Measurements from ENCODE around the gene CACNA1A.
"Not testable (repeated sequence)": the region's sequence is repeated elsewhere in the genome, so short reads cannot be mapped to it uniquely, and the experiment has no call there.

CACNA1A gene
- total RNA-seq, result 0.11 to 4.2 (median 0.44) reads per million in 18 experiments

DNA sequence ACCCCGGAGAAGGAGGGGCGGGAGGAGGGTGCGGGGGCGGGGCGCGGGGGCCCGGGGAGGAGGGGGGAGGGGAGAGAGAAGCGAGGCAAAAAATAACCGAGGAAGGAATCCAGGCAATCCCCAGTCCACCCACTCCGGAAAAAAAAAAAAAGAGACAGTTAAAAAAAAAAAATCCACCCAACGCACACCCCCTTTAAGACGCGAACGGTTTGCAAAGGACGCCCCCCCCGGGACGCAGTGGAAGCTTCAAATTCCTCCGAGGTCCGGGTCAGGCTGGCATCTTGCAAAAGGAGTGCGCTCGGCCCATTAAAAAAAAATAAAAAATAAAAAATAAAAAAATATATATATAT is at the start of gene CACNA1A:
CACNA1A (minus strand) TSS at position 9 of the 350 bp plus-strand sequence. CDS start 255 bp downstream, outside the sequence.
- DNase-seq, result no peak

DNA sequence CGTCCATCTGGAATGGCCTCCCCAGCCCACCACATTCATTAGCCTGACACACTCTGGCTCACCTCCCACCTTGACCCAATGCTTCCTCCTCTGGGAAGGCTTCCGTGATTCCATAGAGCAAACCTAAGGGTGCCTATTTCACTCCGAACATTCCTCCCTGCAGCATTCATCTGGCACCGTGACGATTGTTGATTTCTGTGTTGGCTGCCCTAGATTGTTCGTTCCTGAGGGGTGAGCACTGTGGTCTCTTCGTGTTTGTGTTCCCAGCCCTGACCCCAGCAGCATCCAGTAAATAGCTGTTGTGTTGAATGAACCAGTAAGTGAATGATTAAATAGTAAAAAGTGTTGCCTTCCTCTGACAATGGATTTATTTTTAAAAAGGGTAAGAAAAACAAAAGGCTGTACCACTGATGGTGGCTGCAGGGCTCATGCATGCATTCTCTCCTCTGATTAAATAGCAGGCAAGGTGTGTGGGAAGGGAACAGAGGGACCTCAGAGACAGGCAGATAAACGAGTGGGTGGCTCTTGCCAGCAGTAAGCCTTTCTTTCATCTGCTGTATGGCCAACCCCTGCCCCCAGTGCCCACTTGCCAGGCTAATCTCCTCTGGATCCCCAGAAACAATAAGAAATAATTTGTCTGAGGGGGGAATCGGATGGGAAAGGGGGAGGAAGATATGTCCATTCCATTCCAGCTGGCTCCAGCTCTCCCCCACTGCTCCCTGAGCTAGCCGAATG is 48.4 kb upstream of the CACNA1A start:
- no peak for DNase-seq

DNA sequence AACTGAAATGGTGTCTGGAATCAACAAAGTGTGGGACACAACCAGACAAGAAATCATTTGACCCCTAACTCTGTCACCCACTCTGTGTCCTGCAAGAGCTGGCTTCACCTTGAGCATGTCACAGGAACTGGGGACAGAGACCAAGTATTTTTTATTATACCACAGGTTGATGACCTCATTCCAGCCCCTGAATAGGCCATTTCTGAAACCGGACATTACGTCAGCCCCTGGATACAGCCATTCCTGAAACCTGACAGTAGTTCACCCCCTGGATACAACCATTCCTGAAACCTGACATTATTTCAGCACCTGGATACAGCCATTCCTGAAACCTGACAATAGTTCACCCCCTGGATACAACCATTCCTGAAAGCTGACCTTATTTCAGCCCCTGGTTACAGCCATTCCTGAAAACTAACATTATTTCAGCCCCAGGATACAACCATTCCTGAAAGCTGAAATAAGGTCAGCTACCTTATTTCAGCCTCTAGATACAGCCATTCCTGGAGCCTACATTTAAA is 47.7 kb upstream of the CACNA1A start:
- no peak for DNase-seq

DNA sequence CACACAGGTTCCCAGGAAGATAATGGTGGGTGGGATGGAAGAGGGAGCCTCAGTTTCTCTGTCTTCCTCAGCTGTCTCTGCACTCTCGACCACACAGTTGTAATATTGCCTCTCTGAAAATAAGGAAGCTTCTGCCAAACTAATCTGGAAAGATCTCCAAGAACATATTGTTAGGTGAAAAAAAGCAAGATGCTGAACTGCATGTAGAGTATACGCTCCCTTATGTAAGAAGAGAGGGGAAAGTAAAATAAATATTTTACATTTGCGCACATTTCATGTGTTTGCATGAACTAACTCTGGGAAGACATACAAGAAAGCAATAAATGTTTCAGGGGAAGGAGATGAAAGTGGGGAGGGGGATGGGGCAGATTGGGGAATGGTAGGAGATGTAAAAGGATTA is 41.9 kb upstream of the CACNA1A start:
- DNase-seq, result no peak

DNA sequence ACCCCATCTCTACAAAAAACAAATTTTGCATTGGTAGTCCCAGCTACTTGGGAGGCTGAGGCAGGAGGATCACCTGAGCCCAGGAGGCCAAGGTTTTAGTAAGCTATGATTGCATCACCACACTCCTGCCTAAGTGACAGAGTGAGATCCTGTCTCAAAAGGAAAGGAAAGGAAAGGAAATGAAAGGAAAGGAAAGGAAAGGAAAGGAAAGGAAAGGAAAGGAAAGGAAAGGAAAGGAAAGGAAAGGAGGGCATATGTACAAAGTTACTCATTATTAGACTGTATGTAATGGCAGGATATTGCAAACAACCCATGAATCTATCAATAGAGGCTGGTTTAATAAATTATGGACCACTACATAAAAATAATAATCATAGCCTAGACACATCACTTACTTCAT is 40.8 kb upstream of the CACNA1A start:
- DNase-seq, result no peak

DNA sequence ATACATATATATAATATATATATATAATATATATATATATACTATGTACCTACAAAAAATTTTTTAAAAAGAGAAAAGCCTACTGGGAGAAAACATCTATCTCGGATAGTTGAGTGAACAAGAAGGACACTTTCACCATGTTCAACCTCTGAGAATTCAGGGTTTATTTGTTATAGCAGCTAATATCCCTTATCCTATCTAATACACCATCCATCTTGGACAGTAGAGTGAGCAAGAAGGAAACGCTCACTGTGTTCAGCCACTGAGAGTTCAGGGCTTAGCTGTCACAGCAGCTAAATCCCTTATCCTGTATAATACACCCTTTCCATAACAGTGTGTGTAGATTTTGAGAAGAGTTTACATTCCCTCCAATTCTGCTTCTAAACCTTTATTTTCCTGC is 38.1 kb upstream of the CACNA1A start:
- no peak for DNase-seq

DNA sequence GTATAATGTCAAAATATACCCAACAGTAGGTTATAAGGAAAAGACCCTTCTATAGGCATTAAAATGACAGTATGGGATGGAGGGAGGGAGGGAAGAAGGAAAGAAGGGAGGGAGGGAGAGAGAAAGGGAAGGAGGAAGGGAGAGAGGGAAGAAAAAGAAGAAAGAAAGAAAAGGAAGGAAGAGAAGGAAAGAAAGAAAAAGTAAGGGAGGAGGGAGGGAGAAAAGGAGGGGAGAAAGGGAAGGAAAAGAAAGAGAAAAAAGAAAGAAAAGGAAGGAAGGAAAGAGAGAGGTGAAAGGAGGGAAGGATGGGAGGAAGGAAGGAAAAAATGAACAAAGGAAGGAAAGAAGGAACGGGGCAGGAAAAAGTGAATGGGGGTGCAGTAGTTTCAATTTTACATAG is 35.3 kb upstream of the CACNA1A start:
- DNase-seq, result no peak

DNA sequence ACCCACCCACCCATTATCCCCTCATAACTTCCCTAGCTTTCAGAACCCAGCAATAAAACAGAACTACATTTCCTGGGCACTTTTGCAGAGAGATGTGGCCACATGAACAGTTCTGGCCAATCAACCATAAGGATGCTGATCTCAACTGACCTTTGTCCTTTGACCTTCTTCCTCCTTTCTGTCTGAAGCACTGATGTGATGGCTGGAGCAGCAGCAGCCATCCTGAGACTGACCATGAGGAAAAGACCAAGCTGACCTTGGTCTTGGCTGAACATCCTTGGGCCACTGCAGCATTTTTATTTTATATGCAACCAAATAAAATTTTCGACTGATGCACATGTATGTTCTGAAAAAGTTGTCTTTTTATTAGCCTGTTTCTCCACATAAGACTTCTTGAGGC is 33.1 kb upstream of the CACNA1A start:
- DNase-seq, result no peak

DNA sequence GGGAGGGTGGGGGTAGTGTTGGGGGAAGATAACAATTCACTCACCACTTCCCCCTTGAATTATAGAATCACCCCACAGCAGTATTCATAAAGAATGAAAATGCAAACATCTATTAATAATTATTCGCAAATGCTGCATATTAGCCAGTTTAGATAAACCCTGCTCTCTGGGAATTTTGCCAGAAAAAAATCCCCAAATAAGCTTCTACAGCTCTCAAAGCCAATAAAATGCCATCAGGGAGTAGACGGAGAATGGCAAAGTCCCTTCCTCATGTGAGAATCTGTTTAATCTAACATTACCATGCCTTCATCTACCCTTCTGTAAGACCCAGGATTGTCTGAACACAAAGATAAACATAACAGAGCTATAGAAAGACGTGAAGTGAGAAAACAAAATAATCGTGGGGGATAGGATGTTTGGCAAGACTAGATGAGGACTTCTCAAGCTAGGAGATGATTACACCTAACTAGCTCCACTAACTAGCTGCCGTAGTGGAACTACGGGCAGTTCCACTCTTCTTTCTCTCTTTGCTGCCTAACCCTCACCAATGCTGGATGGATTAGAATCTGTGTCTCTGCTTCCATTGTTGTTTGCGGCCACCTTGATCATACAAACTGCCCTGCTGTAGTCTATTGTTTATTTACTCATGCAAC is 32.4 kb upstream of the CACNA1A start:
- no peak for DNase-seq

DNA sequence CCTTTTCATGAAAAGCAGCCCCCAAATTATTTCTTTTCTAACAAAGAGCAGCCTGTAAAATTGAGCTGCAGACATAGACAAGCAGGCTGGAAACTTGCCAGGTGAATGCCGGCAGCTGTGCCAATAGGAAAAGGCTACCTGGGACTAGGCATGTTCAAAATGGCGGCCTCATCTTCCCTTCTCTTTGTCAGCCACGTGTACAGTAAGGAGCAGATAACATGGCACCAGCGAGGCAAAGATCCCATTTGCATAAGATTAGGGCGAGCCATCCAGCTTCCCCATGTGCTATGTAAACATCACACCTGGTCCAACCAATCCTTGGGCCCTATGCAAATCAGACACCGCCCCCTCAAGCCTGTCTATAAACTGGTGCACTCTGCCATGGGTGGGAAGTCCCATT is 31.2 kb upstream of the CACNA1A start:
- DNase-seq, result no peak

DNA sequence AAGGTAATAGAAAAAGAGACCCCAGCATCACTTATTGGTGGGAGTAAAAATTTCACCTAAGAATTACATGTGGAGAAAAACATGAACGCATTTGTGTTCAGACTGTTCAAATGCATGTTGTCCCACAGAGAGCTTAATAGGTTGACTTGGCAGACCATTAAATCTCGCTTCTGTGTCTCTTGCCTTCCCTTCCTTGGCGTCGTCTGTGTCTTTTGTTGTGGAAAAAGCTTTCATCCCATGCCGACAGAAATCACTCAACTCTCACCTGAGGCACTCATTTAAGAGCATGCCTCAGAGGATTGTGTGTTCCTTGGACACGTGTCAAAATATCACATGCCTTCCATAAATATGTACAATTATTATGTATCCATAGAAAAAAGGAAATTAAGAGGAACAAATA is 24.4 kb upstream of the CACNA1A start:
- DNase-seq, result no peak

DNA sequence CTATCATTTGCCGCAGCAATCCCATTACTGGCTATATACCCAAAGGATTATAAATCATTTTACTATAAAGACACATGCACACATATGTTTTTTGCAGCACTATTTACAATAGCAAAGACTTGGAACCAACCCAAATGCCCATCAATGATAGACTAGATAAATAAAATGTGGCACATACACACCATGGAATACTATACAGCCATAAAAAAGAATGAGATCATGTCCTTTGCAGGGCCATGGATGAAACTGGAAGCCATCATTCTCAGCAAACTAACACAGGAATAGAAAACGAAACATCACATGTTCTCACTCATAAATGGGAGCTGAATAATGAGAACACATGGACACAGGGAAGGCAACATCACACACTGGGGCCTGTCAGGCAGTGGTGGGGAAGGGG is 23.4 kb upstream of the CACNA1A start:
- DNase-seq, result not testable (repeated sequence)

DNA sequence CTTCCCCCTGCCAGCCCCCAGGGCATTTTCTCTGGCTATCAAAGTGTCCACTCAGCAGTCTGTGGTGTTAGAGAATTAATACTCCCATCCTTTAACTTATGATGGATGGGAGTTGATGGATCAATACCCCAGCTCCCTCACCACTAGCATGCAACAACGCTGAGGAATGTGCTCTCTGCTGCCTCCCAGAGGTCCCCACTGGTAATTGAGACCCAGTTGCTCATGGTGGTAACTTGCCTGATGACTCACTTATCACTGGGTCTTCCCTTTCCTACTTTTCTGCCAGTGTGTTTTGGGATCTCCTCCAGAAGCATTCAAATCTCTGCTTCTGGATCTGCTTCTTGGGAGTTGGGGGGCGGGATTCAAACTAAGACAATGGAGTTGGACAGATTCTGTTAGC is 20.3 kb upstream of the CACNA1A start:
- peak; percentile 7 to 24 for DNase-seq

DNA sequence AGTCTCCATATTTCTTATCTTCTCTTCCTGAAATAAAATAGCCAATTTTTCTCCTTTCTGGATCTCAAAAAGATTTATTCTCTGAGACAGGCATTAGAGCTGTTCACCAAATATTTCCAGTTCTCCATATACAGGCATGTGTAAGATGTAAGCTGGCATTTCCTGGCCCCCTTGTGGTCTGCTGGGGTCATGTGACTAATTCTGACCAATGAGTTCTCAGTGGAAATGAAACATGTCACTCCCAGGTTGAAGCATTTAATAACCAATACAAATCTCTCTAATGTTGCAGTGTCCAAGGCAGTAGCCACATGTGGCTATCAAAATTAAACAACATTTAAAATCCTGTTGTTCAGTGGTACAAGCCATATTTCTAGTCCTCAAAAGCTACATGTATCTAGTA is 14.8 kb upstream of the CACNA1A start:
- DNase-seq, result no peak

DNA sequence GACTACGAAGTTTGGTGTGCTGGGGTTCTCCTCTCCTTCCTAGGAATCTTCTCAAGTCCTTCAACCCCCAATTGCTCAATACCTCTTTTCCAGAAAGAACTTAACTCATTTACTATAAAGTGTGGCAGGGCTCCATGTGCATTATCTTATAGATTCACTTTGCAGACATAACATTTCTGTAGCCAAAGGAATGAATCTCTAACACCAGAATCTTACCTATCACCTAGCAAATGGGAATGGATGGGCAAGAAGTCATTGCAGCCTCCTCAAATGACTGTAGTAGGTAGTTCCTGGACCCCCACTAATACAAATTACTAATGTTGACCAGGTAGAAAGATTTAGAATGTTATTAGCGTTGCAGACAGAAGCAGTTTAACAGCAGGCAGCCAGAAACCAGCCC is 5.7 kb upstream of the CACNA1A start:
- DNase-seq, result no peak

DNA sequence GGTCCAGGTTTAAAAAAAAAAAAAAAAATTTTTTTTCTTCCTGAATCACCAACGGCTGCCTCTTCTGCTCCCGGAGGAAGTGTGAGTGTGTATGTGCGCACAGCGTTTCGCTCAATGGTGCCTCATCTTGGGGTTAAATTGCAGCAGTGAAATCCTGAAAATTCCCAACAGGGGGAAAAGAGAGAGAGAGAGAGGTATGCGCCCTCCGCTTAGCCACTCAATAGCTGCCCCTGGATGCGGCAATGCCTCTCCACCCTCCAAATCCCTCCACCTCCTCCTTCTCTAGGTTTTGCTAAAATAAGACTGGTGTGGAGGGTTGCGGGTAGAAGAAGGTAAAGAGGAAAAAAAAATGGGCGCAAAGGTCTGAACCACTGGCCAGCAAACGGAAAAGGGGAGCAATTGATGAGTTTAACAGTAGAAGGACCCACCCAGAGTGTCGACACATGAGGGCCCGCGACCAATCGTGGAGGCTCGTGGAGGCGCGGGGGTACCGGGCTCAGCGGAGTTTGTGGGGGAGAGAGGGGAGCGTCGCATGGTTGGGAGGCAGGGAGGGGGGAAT is 853 bp upstream of the CACNA1A start:
- DNase-seq, result no peak

DNA sequence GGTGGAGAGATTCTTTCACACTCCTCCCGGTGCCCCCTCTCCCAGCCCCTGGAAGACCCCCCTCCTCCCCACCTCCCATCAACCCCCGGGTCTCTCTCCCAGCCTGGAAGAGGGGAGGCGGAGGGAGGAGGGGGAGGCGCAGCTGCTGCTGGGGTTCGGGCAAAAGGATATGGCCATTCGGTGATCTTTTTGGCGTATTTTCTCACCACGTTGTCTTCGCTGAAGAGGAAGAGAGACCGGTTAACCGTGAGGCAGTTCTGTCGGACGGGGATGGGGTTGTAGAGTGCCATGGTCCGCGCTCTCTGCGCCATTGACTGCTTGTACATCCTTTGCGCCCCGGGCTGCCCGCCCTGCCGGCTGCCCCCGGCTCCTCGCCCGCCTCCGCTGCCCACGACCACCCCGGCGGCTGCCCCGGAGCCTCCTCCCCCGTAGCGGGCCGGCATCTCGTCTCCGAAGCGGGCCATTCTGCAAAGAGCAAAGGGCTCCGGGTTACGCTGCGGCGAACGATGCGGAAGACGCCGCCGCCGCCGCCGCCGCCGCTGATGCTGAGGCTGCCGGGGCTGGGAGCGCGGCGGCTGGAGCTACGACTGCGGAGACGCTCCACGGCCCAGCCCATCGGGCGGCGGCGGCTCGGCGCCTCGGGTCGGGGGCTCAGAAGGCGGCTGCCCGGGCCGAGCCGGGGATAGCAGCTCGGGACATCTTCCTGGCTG is 363 bp downstream of the CACNA1A start:
- DNase-seq, result no peak

DNA sequence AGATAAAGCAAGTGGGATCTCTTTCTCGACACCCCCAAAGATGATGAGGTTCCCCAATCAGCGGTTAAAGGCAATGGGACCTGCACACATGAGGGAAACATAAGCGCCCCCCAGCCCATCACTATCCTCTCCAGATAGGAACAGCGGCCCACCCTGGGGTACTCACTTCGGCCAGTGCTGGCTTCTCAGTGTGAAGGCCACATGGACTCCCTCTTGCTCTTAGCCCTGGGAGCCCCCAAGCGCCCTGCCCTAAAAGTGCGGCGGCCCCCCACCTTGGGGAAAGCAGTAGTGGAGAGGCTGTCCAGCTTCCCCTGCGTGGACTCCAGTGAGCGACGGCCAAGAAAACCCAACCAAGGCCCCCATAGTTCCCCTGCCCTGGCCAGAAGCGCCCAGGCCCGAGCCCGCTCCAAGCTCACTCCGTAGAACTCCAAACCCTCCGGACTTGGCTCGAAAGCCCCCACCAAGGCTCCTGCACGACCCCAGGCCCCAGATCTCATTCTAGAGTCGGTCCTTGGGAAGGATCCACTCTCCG is 1.0 kb downstream of the CACNA1A start:
- DNase-seq, result no peak

DNA sequence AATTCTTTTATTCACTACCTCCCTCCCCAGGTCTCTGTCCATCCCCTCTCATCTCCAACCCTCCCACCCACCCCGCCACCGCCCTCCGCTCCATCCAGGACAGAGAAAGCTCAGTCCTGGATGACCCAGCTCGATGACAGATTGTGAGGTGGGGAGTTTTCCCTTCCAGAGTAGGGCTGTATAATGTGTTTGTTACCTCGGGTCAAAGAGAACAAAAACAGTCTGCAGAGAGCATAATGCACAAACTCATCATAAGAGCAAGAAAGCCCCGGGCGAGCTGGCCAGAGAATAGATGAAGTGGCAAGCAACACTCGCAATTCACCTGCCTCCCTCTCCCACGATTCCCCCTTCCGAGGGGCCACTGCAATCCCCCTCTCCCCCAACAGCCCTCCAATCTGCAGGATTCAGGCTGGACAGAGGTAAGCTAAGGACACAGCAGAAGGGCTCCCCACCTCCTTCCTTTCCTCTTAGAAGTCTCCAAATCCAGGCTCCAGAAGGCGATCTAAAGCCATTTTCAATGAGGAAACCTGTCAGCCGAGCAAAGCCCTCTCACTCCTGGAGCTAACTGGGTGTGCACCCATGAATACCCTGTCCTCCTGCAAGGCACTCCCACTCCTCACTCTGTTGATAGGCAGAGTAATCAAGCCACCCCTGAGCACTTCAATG is 2.6 kb downstream of the CACNA1A start:
- no peak for DNase-seq

DNA sequence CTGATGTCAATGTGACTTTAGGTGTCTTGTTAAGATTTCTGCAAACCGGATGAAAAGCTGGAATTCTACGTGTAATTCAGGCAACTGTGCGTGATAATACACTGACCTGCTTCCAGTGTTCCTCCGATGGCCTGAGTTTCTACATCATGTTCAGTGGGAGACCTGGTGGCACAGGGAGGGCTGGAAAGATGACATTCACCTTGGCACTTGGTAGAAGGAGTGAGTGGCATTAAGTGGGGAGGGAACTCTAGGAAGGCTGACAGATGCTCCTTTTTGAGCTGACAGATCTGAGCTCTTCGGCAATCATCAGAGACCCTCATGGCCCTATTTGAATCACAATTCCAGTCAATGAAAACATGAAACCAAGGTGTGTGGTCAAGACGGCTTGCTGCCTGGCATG is 4.0 kb downstream of the CACNA1A start:
- DNase-seq, result no peak

DNA sequence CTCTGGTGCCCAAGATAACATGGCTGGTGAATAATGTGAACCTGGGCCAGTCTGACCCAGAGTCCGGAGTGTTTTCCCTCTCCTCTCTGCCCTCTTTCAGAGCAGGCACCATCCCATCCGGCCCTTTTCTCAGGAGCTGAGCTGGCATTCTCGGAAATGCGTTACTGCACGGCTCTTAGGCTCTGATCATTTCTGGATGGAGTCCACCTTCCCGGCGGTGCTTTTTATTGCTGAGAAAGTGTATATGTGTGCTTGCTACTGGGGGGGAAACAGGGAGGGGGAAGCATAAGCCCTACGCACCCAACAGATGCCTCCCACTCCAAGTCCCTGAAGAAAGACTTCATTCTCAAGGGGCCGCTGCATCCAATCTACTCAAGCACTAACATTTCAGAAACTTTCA is 6.6 kb downstream of the CACNA1A start:
- DNase-seq, result no peak

DNA sequence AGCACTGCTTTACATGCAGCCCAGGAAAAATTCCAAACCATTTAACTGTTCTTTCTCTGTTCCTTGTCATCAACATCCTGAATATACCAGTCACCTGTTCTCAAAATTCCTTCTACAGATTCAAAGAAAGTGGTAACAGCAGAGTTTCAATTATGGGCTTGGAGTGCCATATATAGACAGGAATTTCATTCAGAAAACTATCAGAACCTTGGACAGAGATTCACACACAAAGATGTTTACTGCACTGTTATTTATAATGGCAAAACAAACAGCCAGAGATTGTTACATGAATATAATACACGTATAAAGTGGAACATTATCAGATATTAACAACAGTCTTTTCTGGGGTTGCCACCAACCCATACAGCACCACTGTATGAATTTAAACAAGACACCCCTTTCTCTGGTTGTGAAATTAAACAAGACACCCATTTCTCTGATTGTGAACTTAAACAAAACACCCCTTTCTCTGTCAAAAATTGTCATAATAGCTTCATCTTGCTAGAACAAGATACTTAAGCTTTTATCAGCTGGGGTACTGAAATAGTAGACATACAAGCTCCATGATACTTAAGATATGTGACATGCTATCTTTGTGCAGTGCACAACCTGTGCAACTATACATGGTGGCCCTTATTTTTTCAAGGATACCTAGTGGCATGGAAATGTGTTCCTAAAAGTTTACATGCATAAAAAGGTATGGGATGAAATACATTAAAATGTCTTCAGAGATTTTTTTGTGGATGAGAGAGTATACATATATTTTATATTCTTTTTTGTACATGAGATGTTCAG is 12.6 kb downstream of the CACNA1A start:
- DNase-seq, result no peak
